ENCODE results near the gene OBSL1.

The OBSL1 gene

DNA sequence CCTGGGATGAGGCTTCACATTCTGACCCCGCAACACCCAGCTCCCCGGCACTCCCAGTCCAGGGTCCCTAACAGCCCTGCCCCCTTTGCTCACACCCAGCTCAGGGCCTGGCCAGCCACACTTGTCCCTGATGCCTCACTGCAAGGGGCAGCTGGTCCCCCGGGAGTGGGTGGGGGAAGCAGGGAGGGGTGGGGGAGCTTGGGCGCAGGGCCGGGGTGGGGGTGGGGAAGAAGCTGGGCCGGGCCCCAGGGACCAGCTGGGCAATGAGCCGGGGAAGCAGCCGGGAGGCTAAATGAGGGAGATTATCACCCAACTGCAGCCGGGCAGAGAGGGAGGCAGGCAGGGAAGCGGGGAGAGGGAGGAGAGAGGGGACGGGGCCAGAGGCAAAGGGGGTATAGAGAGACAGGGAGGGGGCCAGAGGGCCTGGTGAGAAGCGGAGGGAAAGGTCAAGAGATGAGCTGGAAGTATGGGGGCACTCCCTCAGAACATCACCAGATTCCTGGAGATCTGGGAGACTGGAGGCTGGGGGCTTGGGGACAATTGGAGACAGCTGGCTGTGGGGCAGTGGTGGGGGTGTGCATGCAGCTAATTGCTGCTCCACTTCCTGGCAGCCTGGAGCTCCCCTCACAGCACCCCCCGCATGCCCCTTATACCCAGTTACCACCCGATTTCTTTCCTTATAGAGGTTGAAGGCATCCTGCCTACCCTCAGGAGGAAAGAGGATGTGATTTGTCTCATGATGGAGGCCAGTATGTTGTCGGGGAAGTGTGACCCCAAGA, 59.6 kb downstream of the OBSL1 start:
- no peak for DNase-seq

DNA sequence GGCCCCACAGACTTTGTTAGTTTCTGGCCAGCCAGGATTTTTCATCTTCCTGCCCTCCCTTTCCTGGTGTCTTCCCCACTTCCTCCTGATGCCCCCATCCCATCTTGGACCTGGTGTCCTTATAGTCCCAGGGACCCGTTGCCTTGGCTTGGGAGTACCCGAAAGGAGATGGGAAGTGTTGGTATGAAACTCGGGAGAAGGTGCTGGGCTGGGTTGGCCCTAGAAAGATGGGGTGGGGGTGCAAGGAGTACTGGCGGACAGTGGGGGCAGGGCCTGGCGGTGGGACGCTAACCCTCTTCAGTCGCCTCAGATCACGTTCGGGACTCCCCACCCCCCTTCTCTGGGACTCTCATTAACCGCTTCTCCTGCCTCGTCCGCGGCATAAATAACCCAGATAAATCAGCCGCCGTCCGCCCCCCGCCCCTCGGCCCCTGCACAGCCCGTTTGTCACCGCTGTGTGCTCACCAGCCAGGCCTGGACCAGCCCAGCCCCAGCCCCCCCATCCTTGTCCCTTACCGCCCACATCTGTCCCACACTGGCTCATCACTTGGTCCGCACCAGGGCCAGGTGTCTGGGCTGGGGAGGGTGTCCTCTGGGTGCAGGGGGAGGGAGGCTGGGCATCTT, 60.7 kb downstream of the OBSL1 start:
- DNase-seq = no peak

DNA sequence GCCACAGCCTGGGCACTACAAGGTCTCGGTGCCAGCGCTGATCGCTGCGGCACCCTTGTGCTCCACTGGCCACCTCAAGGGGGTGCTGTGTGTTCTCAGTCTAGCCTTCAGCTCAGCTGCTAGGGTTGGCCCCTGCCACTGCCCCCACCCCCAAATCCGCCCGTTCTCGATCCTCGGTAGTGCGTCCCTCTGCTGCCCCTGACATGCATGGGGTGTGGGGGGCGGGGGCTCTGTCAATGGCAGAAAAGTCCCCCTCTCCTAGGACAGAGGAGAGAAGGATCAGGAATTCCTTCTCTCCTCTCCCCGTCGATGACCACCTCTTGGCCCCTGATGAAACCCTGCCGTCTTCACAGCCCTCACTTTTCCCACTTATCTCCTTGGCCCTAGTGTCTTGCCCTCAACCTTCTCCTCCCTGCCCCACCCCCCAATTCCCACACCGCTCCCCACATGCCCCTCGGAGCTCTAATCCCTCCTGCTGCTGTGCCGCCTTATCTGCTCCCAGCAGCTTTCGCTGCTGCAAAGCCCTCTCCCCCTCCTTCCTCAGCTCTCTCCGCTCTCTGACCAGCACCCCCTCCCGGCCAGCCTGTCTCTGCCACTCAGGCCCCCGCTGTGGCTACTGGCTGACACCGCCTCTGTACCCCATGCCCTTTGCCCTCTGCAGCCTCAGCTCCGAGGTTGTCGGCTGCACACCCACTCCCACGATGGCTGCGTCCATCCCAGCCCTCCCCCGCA, 61.4 kb downstream of the OBSL1 start:
- peak; percentile 60 for DNase-seq

DNA sequence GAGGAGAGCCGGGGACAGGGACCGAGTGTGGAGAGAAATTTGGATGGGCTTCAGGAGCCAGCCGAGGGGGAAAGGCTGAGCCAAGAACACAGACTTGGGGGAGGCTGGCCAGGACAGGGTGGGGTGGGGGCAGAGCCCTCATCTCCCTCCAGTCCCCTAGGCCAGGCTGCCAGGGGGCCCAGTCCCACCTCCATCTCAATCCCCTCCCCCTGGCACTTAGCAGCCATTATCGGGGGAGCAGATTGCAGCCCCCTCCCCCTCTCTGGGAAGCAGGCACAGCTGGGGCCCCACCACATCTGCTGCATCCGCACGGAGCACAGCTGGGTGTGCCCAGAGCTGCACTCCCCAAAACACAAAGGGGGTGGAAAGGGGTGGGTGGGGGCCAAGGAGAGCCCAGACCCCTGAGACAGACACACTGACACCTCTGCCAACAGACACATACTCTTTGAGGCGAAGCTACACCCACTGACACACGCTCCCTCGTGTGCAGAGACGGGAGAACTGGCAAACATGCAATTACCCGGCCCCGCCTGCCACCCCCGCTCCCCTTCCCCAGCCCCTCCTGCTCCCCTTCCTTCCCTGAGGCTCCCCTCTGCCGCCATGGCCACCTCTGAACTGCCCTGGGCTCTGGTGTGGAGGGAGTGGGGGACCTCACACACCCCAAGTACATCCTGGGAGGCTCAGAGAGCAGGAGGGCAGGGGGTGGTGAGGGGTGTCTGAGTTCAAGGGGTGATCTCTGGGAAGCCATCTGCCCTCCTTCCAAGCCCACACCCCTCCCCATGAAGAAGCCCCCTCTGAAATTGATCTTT, 62.2 kb downstream of the OBSL1 start:
- DNase-seq = no peak

DNA sequence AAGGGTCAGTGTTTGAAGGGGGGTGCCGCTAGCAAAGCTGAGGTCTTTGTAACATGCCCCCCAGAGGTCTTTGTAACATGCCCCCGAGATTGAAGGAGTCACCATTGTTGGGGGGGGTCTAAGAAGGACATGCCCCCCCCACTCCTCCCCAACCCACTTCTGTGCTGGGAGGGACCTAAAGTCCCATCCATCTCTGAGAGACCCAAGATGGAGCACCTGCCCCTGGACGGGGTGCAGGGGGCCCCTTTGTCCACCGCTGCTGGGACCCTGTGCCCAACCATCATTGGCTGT, 63.0 kb downstream of the OBSL1 start:
- DNase-seq = no peak

DNA sequence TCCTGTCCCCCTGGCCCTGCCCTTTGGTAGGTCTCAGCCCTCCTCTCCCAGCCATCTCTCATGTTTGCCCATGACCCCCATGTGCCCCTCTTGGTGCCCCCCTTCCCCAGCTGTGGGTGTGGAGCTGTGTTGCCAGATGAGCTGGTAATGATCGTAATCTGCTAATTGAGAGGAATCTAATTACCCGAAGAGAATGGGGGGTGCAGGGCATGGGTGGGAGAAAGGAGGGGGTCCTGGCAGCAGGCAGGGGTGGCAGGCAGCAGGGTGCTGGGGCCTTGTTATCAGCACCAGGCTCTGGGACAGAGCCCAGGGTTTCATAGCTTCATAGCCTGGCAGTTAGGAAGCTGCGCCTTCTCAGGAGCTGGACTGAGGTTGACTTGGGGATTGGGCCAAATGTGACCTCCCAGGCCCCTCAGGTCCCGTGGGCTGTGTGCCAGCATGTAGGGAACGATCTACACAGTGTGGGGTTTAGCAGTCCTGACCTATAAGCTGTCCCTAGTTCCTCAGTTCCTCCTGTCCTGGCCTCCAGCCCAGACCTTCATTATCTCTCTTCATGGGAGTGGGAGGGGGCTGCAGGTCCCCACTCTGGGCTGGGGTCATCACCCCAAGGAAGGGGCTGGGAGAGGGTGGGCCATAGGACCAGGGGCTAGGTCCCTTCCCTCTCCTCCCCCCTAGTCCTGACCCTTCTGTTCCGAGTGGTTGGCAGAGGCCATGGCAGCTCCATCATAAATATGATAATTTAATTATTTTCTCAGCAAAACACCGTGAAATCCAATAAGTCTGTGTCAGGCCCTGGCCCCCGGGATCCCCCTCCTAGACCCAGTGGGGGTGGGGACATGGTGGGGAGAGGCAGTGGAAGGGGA, 63.5 kb downstream of the OBSL1 start:
- DNase-seq = no peak

DNA sequence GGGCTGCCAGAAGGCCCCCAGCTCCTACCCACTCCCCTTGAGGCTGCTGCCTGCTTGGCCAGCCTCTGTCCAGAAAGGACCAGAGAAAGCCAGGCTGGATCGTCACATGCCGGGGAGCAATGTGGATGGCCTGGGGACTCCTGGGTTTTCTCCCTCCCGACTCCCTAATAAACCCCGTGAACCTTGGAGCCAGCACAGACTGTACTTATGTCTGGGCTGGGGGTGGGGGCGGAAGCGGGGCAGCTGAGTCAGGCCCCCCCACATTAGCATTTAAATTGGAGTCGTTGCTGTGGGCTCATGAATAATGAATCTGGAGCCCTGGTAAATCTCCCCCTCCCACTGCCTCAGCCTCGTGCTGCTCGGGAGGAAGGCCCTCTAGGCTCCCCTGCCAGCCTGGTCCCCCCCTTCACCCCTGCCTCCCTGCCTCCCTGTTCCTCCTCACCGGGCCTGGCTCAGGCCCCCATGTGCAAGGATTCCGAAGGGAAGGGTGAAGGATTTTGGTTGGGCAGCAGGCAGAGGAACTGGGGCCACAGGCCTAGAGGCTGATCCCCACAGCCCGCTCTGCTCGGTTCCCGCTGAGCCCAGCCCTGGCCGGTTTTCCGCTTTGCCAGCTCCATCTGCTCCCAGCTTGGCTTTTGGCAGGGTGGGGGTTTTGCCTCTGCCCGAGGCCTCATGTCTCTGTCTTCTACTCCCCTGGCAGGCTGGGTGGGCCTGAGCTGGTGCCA, 64.4 kb downstream of the OBSL1 start:
- DNase-seq = no peak

DNA sequence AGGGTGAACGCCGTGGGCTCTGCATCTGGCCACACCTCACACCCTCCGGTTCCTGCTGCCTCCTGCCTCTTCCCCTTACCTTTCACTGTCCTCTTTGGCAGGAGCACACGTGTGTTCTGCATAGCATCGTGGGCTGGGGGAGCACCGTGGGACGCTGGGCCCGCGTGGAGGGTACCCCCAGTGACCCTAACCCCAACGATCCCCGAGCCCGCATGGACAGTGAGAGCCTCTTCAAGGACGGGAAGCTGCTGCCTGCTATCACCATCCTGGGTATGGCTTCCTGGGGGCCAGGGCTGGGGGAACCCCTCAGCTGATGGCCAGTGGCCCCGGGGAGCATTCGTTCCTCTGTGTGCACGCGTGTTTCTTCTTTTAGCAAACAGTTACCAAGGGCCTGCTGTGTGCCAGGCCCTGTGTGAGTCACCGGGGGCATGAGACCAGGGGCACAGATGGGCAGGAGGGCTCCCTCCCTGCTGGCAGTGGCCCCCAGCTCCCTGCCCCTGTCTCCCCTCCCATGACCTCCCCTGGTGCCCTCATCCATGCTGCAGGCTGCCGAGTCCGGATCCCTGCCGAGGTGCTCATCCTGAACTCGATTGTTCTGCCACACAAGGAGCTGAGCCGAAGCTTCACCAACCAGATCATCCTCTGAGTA, 65.1 kb downstream of the OBSL1 start:
- DNase-seq = no peak

DNA sequence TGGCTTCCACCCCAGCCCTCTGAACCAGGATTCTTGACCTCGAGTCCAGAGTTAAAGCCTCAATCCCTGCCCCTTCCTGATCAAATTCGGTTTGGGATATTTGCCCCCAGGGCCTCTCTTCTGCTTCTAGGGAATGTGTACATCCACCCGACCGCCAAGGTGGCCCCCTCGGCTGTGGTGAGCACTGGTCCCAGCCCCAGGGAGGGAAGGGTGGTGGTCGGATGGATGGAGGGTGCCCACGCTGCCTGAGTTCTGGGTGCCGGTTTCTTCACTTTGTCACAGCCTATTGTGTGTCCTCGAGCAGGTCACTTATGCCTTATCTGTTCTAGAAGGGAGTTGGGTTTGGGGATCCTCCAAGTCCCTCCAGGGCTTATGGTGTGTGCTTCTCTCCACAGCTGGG, 65.8 kb downstream of the OBSL1 start:
- DNase-seq = no peak

DNA sequence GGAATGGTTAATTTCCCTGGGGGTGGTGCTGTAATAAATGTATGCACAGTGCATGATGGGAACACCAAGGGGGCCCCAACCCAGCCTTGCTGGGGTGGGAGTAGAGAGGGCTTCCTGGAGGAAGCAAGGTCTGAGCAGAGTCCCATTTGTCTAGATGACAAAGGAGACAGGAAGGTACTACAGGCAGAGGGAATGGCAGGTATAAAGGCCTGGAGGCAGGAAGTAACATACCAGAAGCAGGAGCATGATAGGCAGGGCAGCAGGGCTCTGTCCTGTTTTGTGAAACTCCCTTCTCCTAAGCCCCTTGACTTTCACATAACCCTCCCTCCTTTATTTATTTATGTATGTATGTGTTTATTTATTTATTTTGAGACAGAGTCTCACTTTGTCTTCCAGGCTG, 68.7 kb downstream of the OBSL1 start:
- no peak for DNase-seq

DNA sequence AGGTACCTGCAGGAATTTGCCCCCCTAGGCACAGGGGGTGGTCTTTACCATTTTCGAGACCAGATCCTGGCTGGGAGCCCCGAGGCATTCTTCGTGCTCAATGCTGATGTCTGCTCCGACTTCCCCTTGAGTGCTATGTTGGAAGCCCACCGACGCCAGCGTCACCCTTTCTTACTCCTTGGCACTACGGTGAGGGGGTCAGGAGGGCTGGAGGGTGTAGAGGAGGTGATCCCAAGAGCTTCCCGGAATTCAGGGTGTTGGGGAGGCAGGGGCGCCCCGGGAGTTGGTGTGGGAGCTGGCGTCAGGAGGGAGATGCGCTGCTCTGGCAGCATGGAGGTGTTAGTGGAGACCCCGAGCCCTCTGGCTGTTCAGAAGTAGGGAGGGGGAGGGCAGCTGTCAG, 69.5 kb downstream of the OBSL1 start:
- no peak for DNase-seq
